Measurements from ENCODE around the gene FGF22.
"Not testable (repeated sequence)": the region's sequence is repeated elsewhere in the genome, so short reads cannot be mapped to it uniquely, and the experiment has no call there.

Gene FGF22

DNA sequence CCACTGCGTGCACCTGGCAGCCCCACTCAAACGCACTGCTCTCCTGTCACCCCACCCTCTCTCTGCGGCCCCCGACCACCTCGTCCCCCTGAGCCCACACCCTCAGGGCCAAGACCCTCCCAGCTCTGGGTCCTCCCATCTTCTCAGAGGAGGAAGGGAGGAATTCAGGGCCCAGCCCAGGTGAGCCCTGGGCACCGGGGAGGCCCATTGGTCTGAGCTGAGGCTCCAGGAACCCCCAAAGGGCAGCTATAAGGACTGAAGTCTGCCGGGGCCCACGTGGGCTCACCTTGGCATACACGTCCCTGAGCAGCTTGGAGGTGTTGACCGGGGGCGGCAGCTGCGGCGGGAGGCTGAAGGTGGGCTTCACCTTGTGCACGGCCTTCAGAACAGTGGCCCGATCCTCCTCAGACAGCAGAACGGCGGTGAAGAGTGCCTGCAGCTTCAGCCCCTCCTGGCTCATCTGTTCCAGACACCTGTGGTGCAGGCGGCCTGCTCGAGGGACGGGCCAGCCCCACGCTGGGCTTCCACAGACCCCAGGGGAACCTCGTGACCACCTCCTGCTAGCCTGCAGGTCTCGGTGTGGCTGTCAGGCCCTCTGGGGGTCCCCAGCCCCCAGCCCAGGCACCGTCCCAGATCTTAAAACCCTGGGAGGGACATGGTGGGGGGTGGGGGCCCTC is 15.1 kb upstream of the FGF22 start:
- no peaks in the 10 kb centered on the region for H3K27me3 ChIP-seq (ENCODE audit: insufficient read depth, low read length, poor library complexity)
- H3K36me3 ChIP-seq (ENCODE audit: insufficient read depth, low read length) = peaks cover 81% of the 10 kb centered on the region
- H3K9ac ChIP-seq (ENCODE audit: low read depth, low read length) = no peak overlapping the region
- no peak overlapping the region for H3K4me3 ChIP-seq (ENCODE audit: low read depth in 1 of 2, low read length in 2 of 2)
- DNase-seq (no peak), ATAC-seq (ENCODE audit: insufficient read depth, low read depth) (no peak)
- no peak for TF ChIP-seq EZH2 (IDR thresholded peaks at IDR 0.05; ENCODE audit: borderline replicate concordance, low read depth, low read length, severe bottlenecking)
- TF ChIP-seq, protein P1, sequence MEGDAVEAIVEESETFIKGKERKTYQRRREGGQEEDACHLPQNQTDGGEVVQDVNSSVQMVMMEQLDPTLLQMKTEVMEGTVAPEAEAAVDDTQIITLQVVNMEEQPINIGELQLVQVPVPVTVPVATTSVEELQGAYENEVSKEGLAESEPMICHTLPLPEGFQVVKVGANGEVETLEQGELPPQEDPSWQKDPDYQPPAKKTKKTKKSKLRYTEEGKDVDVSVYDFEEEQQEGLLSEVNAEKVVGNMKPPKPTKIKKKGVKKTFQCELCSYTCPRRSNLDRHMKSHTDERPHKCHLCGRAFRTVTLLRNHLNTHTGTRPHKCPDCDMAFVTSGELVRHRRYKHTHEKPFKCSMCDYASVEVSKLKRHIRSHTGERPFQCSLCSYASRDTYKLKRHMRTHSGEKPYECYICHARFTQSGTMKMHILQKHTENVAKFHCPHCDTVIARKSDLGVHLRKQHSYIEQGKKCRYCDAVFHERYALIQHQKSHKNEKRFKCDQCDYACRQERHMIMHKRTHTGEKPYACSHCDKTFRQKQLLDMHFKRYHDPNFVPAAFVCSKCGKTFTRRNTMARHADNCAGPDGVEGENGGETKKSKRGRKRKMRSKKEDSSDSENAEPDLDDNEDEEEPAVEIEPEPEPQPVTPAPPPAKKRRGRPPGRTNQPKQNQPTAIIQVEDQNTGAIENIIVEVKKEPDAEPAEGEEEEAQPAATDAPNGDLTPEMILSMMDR (IDR thresholded peaks at IDR 0.05; ENCODE audit: borderline replicate concordance, extremely low read depth, low read length, poor library complexity, severe bottlenecking) = no peak
- no peaks in the 10 kb centered on the region for H3K9me3 ChIP-seq (ENCODE audit: insufficient read depth, low read length, severe bottlenecking)
- no peak overlapping the region for H3K4me2 ChIP-seq (ENCODE audit: insufficient read depth, low read length)
- 0 out of 2 replicates have a peak, but pooled peaks cover 2% of the 10 kb centered on the region for H3K4me1 ChIP-seq (ENCODE audit: insufficient read depth, low read length)
- peaks cover 20% of the 10 kb centered on the region; the same call in 1 of the 2 replicates for H3K79me2 ChIP-seq (ENCODE audit: insufficient read depth, low read length)
- no peak overlapping the region for H3K27ac ChIP-seq (ENCODE audit: low read length)
- H2AFZ ChIP-seq (ENCODE audit: low read depth, low read length) = no peak overlapping the region
- H4K20me1 ChIP-seq (ENCODE audit: insufficient read depth, low read length) = peaks cover 24% of the 10 kb centered on the region

GRCh38 chr19:625257-625656 is 14.4 kb upstream of the FGF22 start:
- Histone ChIP-seq H3K9me3 (ENCODE audit: insufficient read depth, low read length, severe bottlenecking) (no peaks in the 10 kb centered on the region), H4K20me1 (ENCODE audit: insufficient read depth, low read length) (peaks cover 31% of the 10 kb centered on the region), H3K27me3 (ENCODE audit: insufficient read depth, low read length, poor library complexity) (no peaks in the 10 kb centered on the region), H3K36me3 (ENCODE audit: insufficient read depth, low read length) (peaks cover 79% of the 10 kb centered on the region), H2AFZ (ENCODE audit: low read depth, low read length) (no peak overlapping the region), H3K9ac (ENCODE audit: low read depth, low read length) (no peak overlapping the region), H3K4me2 (ENCODE audit: insufficient read depth, low read length) (no peak overlapping the region), H3K4me3 (ENCODE audit: low read depth in 1 of 2, low read length in 2 of 2) (no peak overlapping the region), H3K79me2 (ENCODE audit: insufficient read depth, low read length) (peaks cover 25% of the 10 kb centered on the region), H3K4me1 (ENCODE audit: insufficient read depth, low read length) (peaks cover 6% of the 10 kb centered on the region; the same call in 1 of the 2 replicates), H3K27ac (ENCODE audit: low read length) (no peak overlapping the region)
- no peak for TF ChIP-seq EZH2 (IDR thresholded peaks at IDR 0.05; ENCODE audit: borderline replicate concordance, low read depth, low read length, severe bottlenecking)
- TF ChIP-seq, protein P1 (IDR thresholded peaks at IDR 0.05; ENCODE audit: borderline replicate concordance, extremely low read depth, low read length, poor library complexity, severe bottlenecking) = no peak
- ATAC-seq (ENCODE audit: insufficient read depth, low read depth) (no peak), DNase-seq (no peak)

GRCh38 chr19:626566-626965 is 13.1 kb upstream of the FGF22 start:
- DNase-seq; H3K4me2 ChIP-seq (ENCODE audit: insufficient read depth, low read length); H3K4me3 ChIP-seq (ENCODE audit: low read depth in 1 of 2, low read length in 2 of 2); ATAC-seq (ENCODE audit: insufficient read depth, low read depth); H2AFZ ChIP-seq (ENCODE audit: low read depth, low read length); H3K27me3 ChIP-seq (ENCODE audit: insufficient read depth, low read length, poor library complexity); H3K27ac ChIP-seq (ENCODE audit: low read length); H3K9ac ChIP-seq (ENCODE audit: low read depth, low read length); H3K9me3 ChIP-seq (ENCODE audit: insufficient read depth, low read length, severe bottlenecking): not testable (repeated sequence)
- peaks cover 38% of the 10 kb centered on the region for H4K20me1 ChIP-seq (ENCODE audit: insufficient read depth, low read length)
- peaks cover 38% of the 10 kb centered on the region for H3K79me2 ChIP-seq (ENCODE audit: insufficient read depth, low read length)
- H3K36me3 ChIP-seq (ENCODE audit: insufficient read depth, low read length) = peaks cover 79% of the 10 kb centered on the region
- H3K4me1 ChIP-seq (ENCODE audit: insufficient read depth, low read length) = peaks cover 14% of the 10 kb centered on the region

DNA sequence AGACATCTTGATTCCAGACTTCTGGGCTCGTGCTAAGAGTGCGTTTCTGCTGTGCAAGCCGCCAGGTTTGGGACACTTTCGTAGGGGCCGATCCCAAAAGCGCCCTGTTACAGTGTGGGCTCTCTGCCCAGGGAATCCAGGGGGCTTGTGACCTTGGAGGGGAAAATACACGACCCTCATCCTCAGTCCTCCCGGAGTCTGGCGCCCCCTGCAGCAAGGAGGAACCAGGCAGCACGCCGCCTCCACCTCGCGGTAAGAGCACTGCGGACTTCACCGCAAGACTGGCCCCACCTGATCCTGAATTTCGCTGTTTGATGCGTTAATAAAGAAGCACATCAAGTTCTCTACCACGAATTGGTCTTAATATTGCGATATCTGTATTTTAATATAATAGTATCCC is 11.5 kb upstream of the FGF22 start:
- Histone ChIP-seq H3K4me3 (ENCODE audit: low read depth in 1 of 2, low read length in 2 of 2) (no peak overlapping the region), H4K20me1 (ENCODE audit: insufficient read depth, low read length) (peaks cover 41% of the 10 kb centered on the region), H3K36me3 (ENCODE audit: insufficient read depth, low read length) (peaks cover 67% of the 10 kb centered on the region), H3K9me3 (ENCODE audit: insufficient read depth, low read length, severe bottlenecking) (no peaks in the 10 kb centered on the region), H3K4me2 (ENCODE audit: insufficient read depth, low read length) (no peak overlapping the region), H3K27me3 (ENCODE audit: insufficient read depth, low read length, poor library complexity) (no peaks in the 10 kb centered on the region), H2AFZ (ENCODE audit: low read depth, low read length) (no peak overlapping the region), H3K79me2 (ENCODE audit: insufficient read depth, low read length) (peaks cover 54% of the 10 kb centered on the region), H3K4me1 (ENCODE audit: insufficient read depth, low read length) (peaks cover 26% of the 10 kb centered on the region), H3K27ac (ENCODE audit: low read length) (no peak overlapping the region), H3K9ac (ENCODE audit: low read depth, low read length) (no peak overlapping the region)
- no peak for TF ChIP-seq EZH2 (IDR thresholded peaks at IDR 0.05; ENCODE audit: borderline replicate concordance, low read depth, low read length, severe bottlenecking)
- TF ChIP-seq, protein P1 (IDR thresholded peaks at IDR 0.05; ENCODE audit: borderline replicate concordance, extremely low read depth, low read length, poor library complexity, severe bottlenecking) = peak; percentile 65
- DNase-seq (peak; percentile 40), ATAC-seq (ENCODE audit: insufficient read depth, low read depth) (no peak)

GRCh38 chr19:629515-629914 is 10.2 kb upstream of the FGF22 start:
- H3K4me2 ChIP-seq (ENCODE audit: insufficient read depth, low read length); H2AFZ ChIP-seq (ENCODE audit: low read depth, low read length); DNase-seq; H3K4me3 ChIP-seq (ENCODE audit: low read depth in 1 of 2, low read length in 2 of 2); H3K27me3 ChIP-seq (ENCODE audit: insufficient read depth, low read length, poor library complexity); H3K9ac ChIP-seq (ENCODE audit: low read depth, low read length); ATAC-seq (ENCODE audit: insufficient read depth, low read depth); H3K9me3 ChIP-seq (ENCODE audit: insufficient read depth, low read length, severe bottlenecking); H3K27ac ChIP-seq (ENCODE audit: low read length): not testable (repeated sequence)
- Histone ChIP-seq H3K79me2 (ENCODE audit: insufficient read depth, low read length) (peaks cover 64% of the 10 kb centered on the region), H4K20me1 (ENCODE audit: insufficient read depth, low read length) (peaks cover 33% of the 10 kb centered on the region), H3K4me1 (ENCODE audit: insufficient read depth, low read length) (peaks cover 35% of the 10 kb centered on the region), H3K36me3 (ENCODE audit: insufficient read depth, low read length) (peaks cover 53% of the 10 kb centered on the region)
